OCI-LY7 (cell line): ENCODE measurements around the gene TCF12. TPM values are rescaled to one million over a fixed set of nuclear protein-coding genes. Genes with fewer than 3 reads are reported as not detected.

ENCODE experiments used
- BruUV-seq: library from RNA; stranded (reverse); fragments of 400-500 nt; replicated peaks from 2 replicates; lab custom pipeline; 2021; lab: Mats Ljungman, UMichigan
- CTCF ChIA-PET: fragments of 300-600 bp; sonication (Branson Sonifier 250); formaldehyde crosslinking; loops from one replicate; lab custom pipeline; 2022; ENCODE audit warnings: antibody characterized with exemption; ENCODE audit not compliant: unreplicated experiment; lab: Charles Lee
- POLR2A ChIA-PET: fragments of 300-600 bp; sonication (Branson Sonifier 250); formaldehyde crosslinking; loops from one replicate; lab custom pipeline; 2022; ENCODE audit warnings: antibody characterized with exemption; lab: Charles Lee
- DNase-seq: peaks from one replicate; pipeline ENCODE4 v3.0.0-alpha.2; 2015; ENCODE audit warnings: low spot score
- H2AFZ ChIP-seq: fragments of 200-600 bp; sonication (generic), shearing (Covaris generic); 2 replicates; pipeline ENCODE4 v1.6.1; 2014; ENCODE audit warnings: mild to moderate bottlenecking, antibody characterized with exemption, low read length, moderate library complexity
- H3K27ac ChIP-seq: fragments of 200-600 bp; sonication (generic); 2 replicates; pipeline ENCODE4 v1.5.1; 2014; ENCODE audit warnings: mixed run types, low read depth, mild to moderate bottlenecking, moderate library complexity, low read length, inconsistent platforms; ENCODE audit not compliant: poor library complexity, severe bottlenecking
- H3K36me3 ChIP-seq: fragments of 200-600 bp; sonication (generic); 2 replicates; pipeline ENCODE4 v1.6.1; 2014; ENCODE audit warnings: mild to moderate bottlenecking, antibody characterized with exemption, low read length, moderate library complexity, mixed read lengths; ENCODE audit not compliant: insufficient read depth
- H3K4me1 ChIP-seq: fragments of 200-600 bp; sonication (generic); 2 replicates; pipeline ENCODE4 v1.5.1; 2014; ENCODE audit warnings: mild to moderate bottlenecking, low read length; ENCODE audit not compliant: insufficient read depth, poor library complexity, severe bottlenecking
- H3K4me2 ChIP-seq: fragments of 200-600 bp; sonication (generic); 2 replicates; pipeline ENCODE4 v1.6.1; 2014; ENCODE audit warnings: mild to moderate bottlenecking, low read length
- H3K4me3 ChIP-seq: fragments of 200-600 bp; sonication (generic); 2 replicates; pipeline ENCODE4 v1.5.1; 2014; ENCODE audit warnings: mild to moderate bottlenecking, low read depth, low read length; ENCODE audit not compliant: poor library complexity, severe bottlenecking
- H3K79me2 ChIP-seq: fragments of 200-600 bp; sonication (generic); 2 replicates; pipeline ENCODE4 v1.6.1; 2016; ENCODE audit warnings: low read depth, mild to moderate bottlenecking, low read length, moderate library complexity, mixed read lengths; ENCODE audit not compliant: insufficient read depth
- H3K9me2 ChIP-seq: fragments of 200-600 bp; sonication (generic); 2 replicates; pipeline ENCODE4 v1.6.1; 2016; ENCODE audit warnings: mild to moderate bottlenecking, low read length, mixed read lengths; ENCODE audit not compliant: insufficient read depth
- H3K9me3 ChIP-seq: fragments of 200-600 bp; sonication (generic); 2 replicates; pipeline ENCODE4 v1.6.1; 2014; ENCODE audit warnings: mild to moderate bottlenecking, mixed run types, low read length, mixed read lengths
- H4K20me1 ChIP-seq: fragments of 200-600 bp; sonication (generic); 2 replicates; pipeline ENCODE4 v1.6.1; 2014; ENCODE audit warnings: mild to moderate bottlenecking, antibody characterized with exemption, low read length, moderate library complexity, mixed read lengths; ENCODE audit not compliant: insufficient read depth
- CTCF ChIP-seq: fragments of 200-600 bp; sonication (generic); conservative IDR thresholded peaks from 2 replicates; pipeline ENCODE4 v1.5.1; 2014; ENCODE audit warnings: mild to moderate bottlenecking, antibody characterized with exemption, low read length, moderate library complexity, mixed read lengths
- EZH2phosphoT487 ChIP-seq: fragments of 200-600 bp; sonication (generic); IDR thresholded peaks from 2 replicates; pipeline ENCODE4 v1.6.1; 2018; ENCODE audit warnings: low read depth, borderline replicate concordance, mild to moderate bottlenecking, mixed run types, antibody characterized with exemption, low read length, moderate library complexity, mixed read lengths
- intact Hi-C: fragments of 100-400 bp; cut with micrococcal nuclease; formaldehyde crosslinking; loops from one replicate; pipeline ENCODE4 v1.10.0; 2022; ENCODE audit not compliant: unreplicated experiment
- total RNA-seq, 2 experiments: library from RNA; depleted of rRNA in 1 of 2; stranded (reverse); fragments of >200 nt in 1 of 2; shearing (Covaris generic) in 1 of 2; gene quantifications; 2 replicates each; pipeline ENCODE4 v1.2.3, GENCODE V29; 2014 to 2022

TCF12 gene
- total RNA-seq, 2 experiments from 2014 or later, result 51.6 to 139 TPM

GRCh38 chr15:57297163-57297593 is 378.7 kb downstream of the TCF12 start:
- Histone ChIP-seq H3K4me3 (no peak overlapping the region), H3K9me2 (no peaks in the 10 kb centered on the region), H3K27ac (no peak overlapping the region), H3K9me3 (no peaks in the 10 kb centered on the region), H4K20me1 (no peaks in the 10 kb centered on the region), H3K4me2 (no peak overlapping the region), H3K79me2 (no peaks in the 10 kb centered on the region), H2AFZ (no peak overlapping the region), H3K4me1 (peaks cover 30% of the 10 kb centered on the region), H3K36me3 (no peaks in the 10 kb centered on the region)
- POLR2A ChIA-PET, result interaction anchor here (0.8 kb wide), 1 partner anchor 472 kb away, joined by 3 read pairs; no protein-coding TSS in a partner anchor
- peak; percentile 19 for DNase-seq
- BruUV-seq, result no TSS peak
- no peak for TF ChIP-seq CTCF
- TF ChIP-seq EZH2phosphoT487, result no peak
- intact Hi-C loops, result no loop called here
- CTCF ChIA-PET, result no interaction called here

- BruUV-seq, result no TSS peak
- no peak for TF ChIP-seq EZH2phosphoT487
- TF ChIP-seq CTCF, result no peak
- Histone ChIP-seq H3K27ac (no peak overlapping the region), H3K9me3 (no peaks in the 10 kb centered on the region), H3K36me3 (no peaks in the 10 kb centered on the region), H2AFZ (no peak overlapping the region), H3K4me1 (peaks cover 30% of the 10 kb centered on the region), H3K79me2 (no peaks in the 10 kb centered on the region), H3K4me2 (no peak overlapping the region), H3K4me3 (no peak overlapping the region), H3K9me2 (no peaks in the 10 kb centered on the region), H4K20me1 (no peaks in the 10 kb centered on the region)
- ChIA-PET POLR2A (no interaction called here), CTCF (no interaction called here)
- intact Hi-C loops, result no loop called here
- no peak for DNase-seq
Observed at GRCh38 chr15:57297630-57298029, 379.2 kb downstream of the TCF12 start.

GRCh38 chr15:57298204-57298603 is 379.8 kb downstream of the TCF12 start:
- no peak for DNase-seq
- intact Hi-C loops, result no loop called here

More at GRCh38 chr15:57298204-57298603, 379.8 kb downstream of the TCF12 start:
- BruUV-seq, result no TSS peak
- H3K4me2 ChIP-seq, result no peak overlapping the region
- peaks cover 30% of the 10 kb centered on the region for H3K4me1 ChIP-seq
- H3K4me3 ChIP-seq, result no peak overlapping the region
- POLR2A ChIA-PET, result no interaction called here
- H4K20me1 ChIP-seq, result no peaks in the 10 kb centered on the region
- H3K9me3 ChIP-seq, result no peaks in the 10 kb centered on the region
- no peaks in the 10 kb centered on the region for H3K9me2 ChIP-seq
- CTCF ChIA-PET, result no interaction called here
- H3K79me2 ChIP-seq, result no peaks in the 10 kb centered on the region
- TF ChIP-seq CTCF (no peak), EZH2phosphoT487 (no peak)
- no peaks in the 10 kb centered on the region for H3K36me3 ChIP-seq
- no peak overlapping the region for H2AFZ ChIP-seq
- H3K27ac ChIP-seq, result no peak overlapping the region
